ENCODE data around the gene TNNT3.

DNA sequence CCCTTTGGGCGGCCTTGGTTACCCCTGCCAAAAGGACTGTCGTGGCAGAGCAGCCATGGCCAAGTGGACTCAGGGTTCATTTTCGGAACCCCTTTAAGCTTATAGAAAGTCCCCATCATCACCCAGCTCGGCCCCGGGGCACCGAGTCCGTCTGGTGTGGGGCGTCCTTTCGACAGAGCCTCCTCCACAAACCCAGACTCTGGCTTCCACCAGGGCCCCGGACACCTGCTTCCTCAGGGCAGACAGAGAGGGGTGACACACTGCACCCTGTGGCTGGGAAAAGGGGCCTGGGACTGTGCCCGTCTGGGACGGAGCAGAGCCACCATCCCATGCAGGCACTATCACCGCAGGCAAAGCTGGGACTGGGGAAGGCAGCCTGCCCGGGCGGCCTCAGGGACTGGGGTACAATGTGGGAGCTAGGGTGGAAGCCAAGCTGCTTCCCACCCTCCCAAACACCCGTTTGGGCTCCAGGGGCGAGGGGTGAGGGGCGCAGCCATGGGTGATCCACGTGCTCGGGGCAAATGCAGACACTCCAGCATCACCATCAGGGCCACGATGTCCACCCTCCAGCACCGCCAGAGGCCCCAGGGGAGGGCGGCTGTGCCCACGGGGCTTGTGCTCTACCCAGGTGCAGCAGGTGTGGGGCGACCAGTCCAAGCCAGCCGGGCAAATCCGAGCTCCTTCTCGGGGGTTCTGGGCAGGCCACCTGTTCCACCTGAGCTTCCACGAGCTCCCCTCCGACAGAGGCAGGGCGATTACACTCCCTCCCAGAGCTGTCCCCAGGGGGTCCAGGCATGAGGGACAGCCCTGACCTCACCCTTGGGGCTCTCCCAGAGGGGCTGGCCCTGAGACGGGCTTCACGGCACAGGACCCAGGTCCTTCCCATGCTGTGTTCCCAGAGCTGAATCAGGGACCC is 15.9 kb downstream of the TNNT3 start:
- TF ChIP-seq CTCF (conservative IDR thresholded peaks at IDR 0.05): no peak
- TF ChIP-seq EZH2 (IDR thresholded peaks at IDR 0.05; ENCODE audit: low read depth): no peak
